Activated naive CD8-positive, alpha-beta T cell treated with anti-CD3 and anti-CD28 coated beads, Interleukin-2, amount 10 ng/mL, durations not matched to agents 7 days and 5 days (primary cell): ENCODE data around the gene PRKCH. TPM values are rescaled to one million over a fixed set of nuclear protein-coding genes. Genes with fewer than 3 reads are reported as not detected.

Experiments used
- ATAC-seq: fragments of 150-1000 bp; cut with Tn5 transposase; one replicate; pipeline ENCODE4 v1.10.0; 2021; ENCODE audit warnings: low read depth, moderate library complexity
- POLR2A ChIA-PET: fragments of 350-600 bp; sonication (Branson Sonifier 250); formaldehyde crosslinking; loops from one replicate; lab custom pipeline; 2021; ENCODE audit warnings: antibody characterized with exemption; lab: Charles Lee
- DNase-seq: peaks from one replicate; pipeline ENCODE4 v3.0.0; 2021
- H3K27ac Mint-ChIP-seq: one replicate; pipeline ENCODE4 v1.8.0; 2022; ENCODE audit warnings: mild to moderate bottlenecking, mixed read lengths
- H3K27me3 Mint-ChIP-seq: one replicate; pipeline ENCODE4 v1.8.0; 2022; ENCODE audit warnings: mild to moderate bottlenecking, moderate library complexity, mixed read lengths
- H3K36me3 Mint-ChIP-seq: one replicate; pipeline ENCODE4 v1.8.0; 2021; ENCODE audit warnings: mild to moderate bottlenecking, mixed read lengths
- H3K4me1 Mint-ChIP-seq: one replicate; pipeline ENCODE4 v1.8.0; 2021; ENCODE audit warnings: mixed read lengths
- H3K4me3 Mint-ChIP-seq: one replicate; pipeline ENCODE4 v1.8.0; 2022; ENCODE audit warnings: mild to moderate bottlenecking, moderate library complexity, mixed read lengths
- H3K9me3 Mint-ChIP-seq: one replicate; pipeline ENCODE4 v1.8.0; 2021; ENCODE audit warnings: mixed read lengths
- total RNA-seq, 2 experiments: library from RNA; stranded (reverse); gene quantifications; one replicate each; pipeline ENCODE4 v1.2.3, GENCODE V29; 2021

The PRKCH gene
- total RNA-seq, 2 experiments from 2014 or later, result 318 TPM

DNA sequence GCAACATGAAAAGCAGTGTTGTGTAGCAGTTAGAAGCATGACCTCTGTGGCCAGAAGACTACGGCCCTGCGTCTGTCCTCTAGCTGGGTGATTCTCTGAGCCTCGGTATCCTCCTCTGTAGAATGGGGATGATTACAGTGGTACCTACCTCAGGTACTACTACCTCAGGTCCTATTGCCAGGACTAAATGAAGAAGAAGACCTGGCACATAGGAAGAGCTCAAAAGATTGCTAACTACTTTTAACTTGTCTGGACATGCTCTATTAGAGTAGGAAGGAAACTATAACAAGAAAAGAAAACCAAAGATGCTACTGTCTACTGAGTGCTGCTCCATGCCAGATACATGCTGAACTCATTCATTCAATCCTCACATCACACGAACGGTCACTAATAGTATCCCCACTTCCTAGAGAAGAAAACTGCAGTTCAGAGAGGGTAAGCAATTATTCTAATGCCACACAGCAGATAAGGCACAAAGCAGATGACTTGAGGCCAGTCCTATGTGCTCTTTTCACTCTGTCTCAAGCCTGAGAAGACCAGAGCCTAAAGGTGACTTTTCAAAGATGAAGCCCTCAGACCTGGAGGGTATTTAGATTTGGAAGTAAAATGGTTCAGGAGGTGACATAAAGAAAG lies 265.8 kb downstream of the PRKCH start:
- Mint-ChIP-seq H3K4me3 (no peak overlapping the region), H3K4me1 (peaks cover 45% of the 10 kb centered on the region), H3K36me3 (peaks cover 6% of the 10 kb centered on the region), H3K9me3 (peaks cover 5% of the 10 kb centered on the region), H3K27me3 (no peaks in the 10 kb centered on the region), H3K27ac (peak overlapping the region; percentile 32)
- DNase-seq, result no peak
- no peak for ATAC-seq
- POLR2A ChIA-PET, result no interaction called here

- no peak overlapping the region for H3K27ac Mint-ChIP-seq
- H3K27me3 Mint-ChIP-seq, result no peaks in the 10 kb centered on the region
- POLR2A ChIA-PET, result interaction anchor here (1.9 to 2.1 kb wide), 2 partner anchors 19 to 107 kb away, joined by 6 to 7 read pairs; partner anchors contain the start of gene HIF1A
- ATAC-seq, result no peak
- peaks cover 8% of the 10 kb centered on the region for H3K36me3 Mint-ChIP-seq
- peaks cover 7% of the 10 kb centered on the region for H3K9me3 Mint-ChIP-seq
- no peak overlapping the region for H3K4me3 Mint-ChIP-seq
- DNase-seq, result no peak
- peaks cover 45% of the 10 kb centered on the region for H3K4me1 Mint-ChIP-seq
These were observed 267.1 kb downstream of the PRKCH start for GRCh38 chr14:61588419-61588901.

DNA sequence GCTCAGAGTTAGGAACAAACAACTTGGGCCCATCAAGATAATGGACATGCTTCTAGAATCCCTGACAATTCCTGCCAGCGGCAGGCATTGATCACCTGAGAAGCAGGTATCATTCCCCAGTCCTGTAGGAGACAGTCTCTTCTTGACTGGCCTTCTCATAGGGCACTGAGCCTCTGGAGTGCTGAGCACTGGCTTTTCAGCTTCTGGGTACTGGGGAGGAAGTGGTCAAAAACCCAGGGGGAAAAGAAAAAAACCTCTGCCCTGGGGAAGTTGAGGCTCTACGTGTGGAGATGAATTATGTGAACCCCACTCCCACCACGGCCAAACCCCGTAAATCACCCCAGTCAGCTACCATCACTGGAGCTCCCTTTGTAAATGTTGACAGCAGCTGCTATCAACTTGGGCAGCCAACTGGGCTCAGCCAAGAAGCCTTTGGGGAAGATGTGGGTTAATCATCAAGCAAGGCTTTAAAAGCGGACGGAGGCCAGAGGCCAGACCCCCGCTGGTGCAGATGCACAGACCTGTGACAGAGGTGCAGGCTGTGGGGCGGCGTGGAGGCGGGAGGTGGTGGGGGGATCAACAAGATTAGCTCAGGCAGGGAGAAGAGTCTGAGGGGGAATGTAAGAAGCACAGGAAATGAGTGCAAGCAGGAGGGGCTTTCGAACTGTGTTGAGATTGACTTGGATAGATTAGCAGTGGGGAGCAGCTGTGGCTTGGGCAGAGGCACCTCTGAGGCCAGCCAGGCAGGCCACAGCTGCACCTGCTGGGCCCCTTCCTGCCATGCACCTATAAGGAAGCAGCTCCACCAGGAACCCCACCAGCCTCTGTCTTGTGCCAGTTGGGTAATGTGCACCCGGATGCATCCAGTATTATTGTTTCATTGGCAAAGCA lies 268.6 kb downstream of the PRKCH start:
- peaks cover 60% of the 10 kb centered on the region for H3K4me1 Mint-ChIP-seq
- DNase-seq, result no peak
- peaks cover 4% of the 10 kb centered on the region for H3K9me3 Mint-ChIP-seq
- peak; percentile 54 for ATAC-seq
- peaks cover 6% of the 10 kb centered on the region for H3K36me3 Mint-ChIP-seq
- peak overlapping the region; percentile 55 for H3K4me3 Mint-ChIP-seq
- POLR2A ChIA-PET, result interaction anchor here (0.7 to 2.1 kb wide), 7 partner anchors 8 to 1321 kb away, joined by 3 to 7 read pairs (median 5); partner anchors contain the start of gene HIF1A
- peak overlapping the region; percentile 62 for H3K27ac Mint-ChIP-seq
- H3K27me3 Mint-ChIP-seq, result no peaks in the 10 kb centered on the region

DNA sequence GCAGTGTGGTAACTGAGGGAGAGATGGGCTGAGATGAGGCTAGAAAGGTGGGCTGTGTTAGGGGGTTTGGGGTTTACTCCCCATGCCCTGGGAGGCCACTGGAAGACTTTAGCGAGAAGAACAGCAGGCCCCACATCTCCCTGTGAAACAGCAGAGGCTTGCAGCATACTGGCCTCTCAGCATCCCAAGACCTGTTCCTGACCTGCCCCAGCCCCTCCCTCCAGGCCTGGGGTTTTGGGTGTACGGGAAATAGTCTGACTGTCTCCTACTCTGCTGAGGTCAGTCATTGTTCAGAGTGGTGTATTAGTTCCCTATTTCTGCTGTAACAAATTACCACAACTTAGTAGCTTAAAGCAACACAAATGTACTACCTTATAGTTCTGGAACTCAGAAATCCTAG lies 270.5 kb downstream of the PRKCH start:
- Mint-ChIP-seq H3K4me3 (no peak overlapping the region), H3K27ac (no peak overlapping the region), H3K36me3 (peaks cover 6% of the 10 kb centered on the region), H3K4me1 (peaks cover 64% of the 10 kb centered on the region), H3K9me3 (peaks cover 4% of the 10 kb centered on the region), H3K27me3 (no peaks in the 10 kb centered on the region)
- ATAC-seq (no peak), DNase-seq (no peak)
- POLR2A ChIA-PET, result no interaction called here

DNA sequence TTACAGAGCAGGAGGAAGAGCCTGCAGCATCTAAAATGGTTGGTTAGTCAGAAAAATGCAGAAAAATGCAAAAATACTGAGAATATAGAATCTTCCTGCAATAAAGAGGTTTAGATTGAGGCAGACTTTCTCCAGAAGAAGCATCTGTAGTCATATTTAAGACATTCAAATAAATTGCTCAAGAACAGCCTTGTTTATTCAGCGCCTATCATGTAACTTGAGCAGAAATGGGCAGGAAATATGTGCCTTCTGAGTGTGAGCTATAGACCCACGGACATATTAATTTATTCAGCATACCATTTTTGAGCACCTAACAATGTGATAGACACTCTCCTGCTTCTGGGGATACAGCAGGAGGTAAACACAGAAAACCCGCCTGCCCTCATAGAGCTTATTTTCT lies 272.0 kb downstream of the PRKCH start:
- H3K4me1 Mint-ChIP-seq, result peaks cover 57% of the 10 kb centered on the region
- ATAC-seq, result no peak
- H3K36me3 Mint-ChIP-seq, result peaks cover 4% of the 10 kb centered on the region
- H3K27ac Mint-ChIP-seq, result no peak overlapping the region
- peaks cover 4% of the 10 kb centered on the region for H3K9me3 Mint-ChIP-seq
- DNase-seq, result no peak
- POLR2A ChIA-PET, result no interaction called here
- no peak overlapping the region for H3K4me3 Mint-ChIP-seq
- H3K27me3 Mint-ChIP-seq, result no peaks in the 10 kb centered on the region

- Mint-ChIP-seq H3K27me3 (no peaks in the 10 kb centered on the region), H3K4me3 (no peak overlapping the region), H3K36me3 (peaks cover 8% of the 10 kb centered on the region), H3K4me1 (peaks cover 46% of the 10 kb centered on the region), H3K27ac (no peak overlapping the region), H3K9me3 (peaks cover 5% of the 10 kb centered on the region)
- ATAC-seq (no peak), DNase-seq (no peak)
- POLR2A ChIA-PET, result no interaction called here
These were observed 275.6 kb downstream of the PRKCH start for GRCh38 chr14:61596990-61597389.

DNA sequence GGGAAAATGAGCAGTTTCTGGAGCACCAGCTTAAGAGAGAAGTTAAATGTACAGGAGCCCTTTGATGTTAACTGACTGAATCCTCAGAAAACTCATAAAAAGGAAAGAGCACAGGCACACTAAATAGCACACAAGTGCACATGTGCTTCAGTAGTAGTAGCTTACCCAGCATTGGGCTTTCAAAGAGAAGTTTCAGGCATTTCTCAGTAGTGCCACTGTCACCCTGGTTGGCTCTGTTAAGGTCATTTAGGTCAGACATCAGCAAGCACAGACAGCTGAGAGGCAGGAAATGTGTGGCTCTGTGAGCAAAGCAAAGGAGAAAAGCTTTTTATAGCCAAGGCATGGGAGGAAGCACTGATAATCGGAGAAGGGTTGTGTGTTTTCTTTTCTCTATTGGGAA lies 277.6 kb downstream of the PRKCH start:
- POLR2A ChIA-PET, result interaction anchor here (0.5 to 1.4 kb wide), 3 partner anchors 21 to 239 kb away, joined by 3 to 7 read pairs (median 4); partner anchors contain the start of gene HIF1A
- H3K36me3 Mint-ChIP-seq, result peaks cover 7% of the 10 kb centered on the region
- DNase-seq, result no peak
- H3K9me3 Mint-ChIP-seq, result peaks cover 2% of the 10 kb centered on the region
- H3K27me3 Mint-ChIP-seq, result no peaks in the 10 kb centered on the region
- peak overlapping the region; percentile 67 for H3K27ac Mint-ChIP-seq
- ATAC-seq, result peak; percentile 88
- peaks cover 45% of the 10 kb centered on the region for H3K4me1 Mint-ChIP-seq
- peak overlapping the region; percentile 45 for H3K4me3 Mint-ChIP-seq

GRCh38 chr14:61599942-61600341 lies 278.6 kb downstream of the PRKCH start:
- no peak for ATAC-seq
- Mint-ChIP-seq H3K4me3 (no peak overlapping the region), H3K4me1 (peaks cover 36% of the 10 kb centered on the region), H3K27me3 (no peaks in the 10 kb centered on the region), H3K9me3 (peaks cover 6% of the 10 kb centered on the region), H3K27ac (no peak overlapping the region), H3K36me3 (peaks cover 9% of the 10 kb centered on the region)
- no peak for DNase-seq
- POLR2A ChIA-PET, result no interaction called here

Other genes starting within 250 kb of the PRKCH start
- gene TMEM30B, start 40.2 kb upstream of the PRKCH start, total RNA-seq, result 1 to 10 TPM; 1.4 to 1.6 TPM